HEK293 (cell line): Measurements from ENCODE around the gene HDAC11.

Source experiments
- CTCF ChIA-PET: fragments of 350-600 bp; formaldehyde crosslinking; extraction: SDS; loops from one replicate; lab custom pipeline; 2021; ENCODE audit warnings: antibody characterized with exemption; lab: Yijun Ruan, JAX
- POLR2A ChIA-PET: fragments of 300-600 bp; formaldehyde crosslinking; extraction: SDS; loops from one replicate; lab custom pipeline; 2020; ENCODE audit warnings: antibody characterized with exemption, inconsistent platforms; lab: Yijun Ruan, JAX
- H3K27ac ChIP-seq: fragments of 200-500 bp; sonication (Bioruptor generic); 2 replicates; pipeline ENCODE4 v1.5.1; 2014; ENCODE audit warnings: low read depth, low read length, control low read depth, inconsistent platforms; ENCODE audit errors: extremely low read depth
- H3K36me3 ChIP-seq, 2 experiments: fragments of 200-500 bp in 1 of 2; sonication (Bioruptor generic) in 1 of 2; 1 replicate in 1 of 2; 2 replicates in 1 of 2; pipeline ENCODE4 v1.5.1; 2014 to 2017; ENCODE audit warnings: inconsistent platforms in 2 of 2, low read length in 2 of 2; ENCODE audit not compliant: control insufficient read depth in 2 of 2, insufficient read depth in 1 of 2
- H3K4me1 ChIP-seq: fragments of 200-500 bp; sonication (Bioruptor generic); 2 replicates; pipeline ENCODE4 v1.5.1; 2014; ENCODE audit warnings: mild to moderate bottlenecking, low read length, inconsistent platforms; ENCODE audit not compliant: control insufficient read depth, insufficient read depth
- H3K4me3 ChIP-seq: 2 replicates; pipeline ENCODE4 v1.5.1; 2011; ENCODE audit warnings: low read depth, mild to moderate bottlenecking, control low read depth, low read length, moderate library complexity
- H3K9me3 ChIP-seq: fragments of 200-500 bp; sonication (Bioruptor generic); 2 replicates; pipeline ENCODE4 v1.5.1; 2014; ENCODE audit warnings: low read depth, low read length, inconsistent platforms; ENCODE audit not compliant: control insufficient read depth, insufficient read depth
- HOXC10 ChIP-seq: sonication (generic); formaldehyde crosslinking; IDR thresholded peaks from 2 replicates; pipeline ENCODE4 v1.8.1; 2023; ENCODE audit warnings: mild to moderate bottlenecking, missing genetic modification reagents
- OVOL3 ChIP-seq: fragments of 450-650 bp; formaldehyde crosslinking; IDR thresholded peaks from 2 replicates; pipeline ENCODE4 v1.5.1; 2016; ENCODE audit warnings: missing biosample characterization, missing genetic modification characterization
- PRDM1 ChIP-seq: fragments of 450-650 bp; formaldehyde crosslinking; IDR thresholded peaks from 2 replicates; pipeline ENCODE4; 2016; ENCODE audit warnings: missing biosample characterization, missing genetic modification characterization
- REPIN1 ChIP-seq: fragments of 450-650 bp; formaldehyde crosslinking; IDR thresholded peaks from 2 replicates; pipeline ENCODE4 v1.5.1; 2017; ENCODE audit warnings: missing biosample characterization, missing genetic modification characterization, low read depth
- WT1 ChIP-seq: fragments of 450-650 bp; formaldehyde crosslinking; IDR thresholded peaks from 2 replicates; pipeline ENCODE4 v1.5.1; 2016; ENCODE audit warnings: missing biosample characterization, missing genetic modification characterization
- YY2 ChIP-seq: fragments of 450-650 bp; formaldehyde crosslinking; IDR thresholded peaks from 2 replicates; pipeline ENCODE4 v1.5.1; 2016; ENCODE audit warnings: missing biosample characterization, missing genetic modification characterization
- ZBTB8A ChIP-seq: fragments of 450-650 bp; formaldehyde crosslinking; IDR thresholded peaks from 2 replicates; pipeline ENCODE4 v1.5.1; 2016; ENCODE audit warnings: missing biosample characterization, missing genetic modification characterization
- ZNF132 ChIP-seq: fragments of 450-650 bp; formaldehyde crosslinking; IDR thresholded peaks from 2 replicates; pipeline ENCODE4 v1.5.1; 2017; ENCODE audit warnings: missing biosample characterization, missing genetic modification characterization, borderline replicate concordance
- ZNF146 ChIP-seq: fragments of 450-650 bp; formaldehyde crosslinking; IDR thresholded peaks from 2 replicates; pipeline ENCODE4 v1.5.1; 2016; ENCODE audit warnings: missing biosample characterization, missing genetic modification characterization
- ZNF18 ChIP-seq: fragments of 450-650 bp; formaldehyde crosslinking; IDR thresholded peaks from 2 replicates; pipeline ENCODE4 v1.5.1; 2016; ENCODE audit warnings: missing biosample characterization, missing genetic modification characterization
- ZNF221 ChIP-seq: fragments of 450-650 bp; formaldehyde crosslinking; IDR thresholded peaks from 2 replicates; pipeline ENCODE4 v1.5.1; 2017; ENCODE audit warnings: missing biosample characterization, missing genetic modification characterization, borderline replicate concordance
- ZNF239 ChIP-seq: fragments of 450-650 bp; formaldehyde crosslinking; IDR thresholded peaks from 2 replicates; pipeline ENCODE4 v1.5.1; 2016; ENCODE audit warnings: missing biosample characterization, missing genetic modification characterization
- ZNF274 ChIP-seq, 2 experiments: fragments of 200-500 bp in 1 of 2; fragments of 450-650 bp in 1 of 2; sonication (Bioruptor generic) in 1 of 2; formaldehyde crosslinking in 1 of 2; IDR thresholded peaks; 2 replicates each; pipeline versions ENCODE4 v1.5.1 to v1.6.1; 2014 to 2016; ENCODE audit warnings: borderline replicate concordance in 1 of 2, inconsistent platforms in 1 of 2, low read length in 1 of 2, missing biosample characterization in 1 of 2, missing genetic modification characterization in 1 of 2
- ZNF311 ChIP-seq: fragments of 450-650 bp; formaldehyde crosslinking; IDR thresholded peaks from 2 replicates; pipeline ENCODE4 v1.5.1; 2017; ENCODE audit warnings: missing biosample characterization, missing genetic modification characterization, borderline replicate concordance
- ZNF391 ChIP-seq: fragments of 450-650 bp; formaldehyde crosslinking; IDR thresholded peaks from 2 replicates; pipeline ENCODE4 v1.5.1; 2016; ENCODE audit warnings: low read depth, missing biosample characterization, missing genetic modification characterization, borderline replicate concordance
- ZNF521 ChIP-seq: fragments of 450-650 bp; formaldehyde crosslinking; IDR thresholded peaks from 2 replicates; pipeline ENCODE4 v1.5.1; 2017; ENCODE audit warnings: missing biosample characterization, mild to moderate bottlenecking, missing genetic modification characterization
- ZNF596 ChIP-seq: fragments of 450-650 bp; IDR thresholded peaks from 2 replicates; pipeline ENCODE4 v1.5.0; 2018; ENCODE audit warnings: missing biosample characterization, mild to moderate bottlenecking, missing genetic modification characterization, moderate library complexity
- ZNF600 ChIP-seq: fragments of 450-650 bp; formaldehyde crosslinking; IDR thresholded peaks from 2 replicates; pipeline ENCODE4 v1.5.1; 2016; ENCODE audit warnings: missing biosample characterization, missing genetic modification characterization
- ZNF670 ChIP-seq: fragments of 450-650 bp; formaldehyde crosslinking; IDR thresholded peaks from 2 replicates; pipeline ENCODE4 v1.5.1; 2016; ENCODE audit warnings: missing biosample characterization, missing genetic modification characterization, low read depth
- ZNF747 ChIP-seq: fragments of 450-650 bp; formaldehyde crosslinking; IDR thresholded peaks from 2 replicates; pipeline ENCODE4 v1.5.1; 2016; ENCODE audit warnings: missing biosample characterization, missing genetic modification characterization
- ZNF776 ChIP-seq: fragments of 450-650 bp; formaldehyde crosslinking; IDR thresholded peaks from 2 replicates; pipeline ENCODE4 v1.5.0; 2017; ENCODE audit warnings: missing biosample characterization, missing genetic modification characterization, borderline replicate concordance
- ZNF785 ChIP-seq: fragments of 450-650 bp; formaldehyde crosslinking; IDR thresholded peaks from 2 replicates; pipeline ENCODE4 v1.5.1; 2016; ENCODE audit warnings: missing biosample characterization, missing genetic modification characterization
- TF ChIP-seq, protein P1 (sequence below): fragments of 450-650 bp; formaldehyde crosslinking; IDR thresholded peaks from 2 replicates; pipeline ENCODE4 v1.5.1; 2017; ENCODE audit warnings: missing biosample characterization, missing genetic modification characterization

Gene HDAC11

DNA sequence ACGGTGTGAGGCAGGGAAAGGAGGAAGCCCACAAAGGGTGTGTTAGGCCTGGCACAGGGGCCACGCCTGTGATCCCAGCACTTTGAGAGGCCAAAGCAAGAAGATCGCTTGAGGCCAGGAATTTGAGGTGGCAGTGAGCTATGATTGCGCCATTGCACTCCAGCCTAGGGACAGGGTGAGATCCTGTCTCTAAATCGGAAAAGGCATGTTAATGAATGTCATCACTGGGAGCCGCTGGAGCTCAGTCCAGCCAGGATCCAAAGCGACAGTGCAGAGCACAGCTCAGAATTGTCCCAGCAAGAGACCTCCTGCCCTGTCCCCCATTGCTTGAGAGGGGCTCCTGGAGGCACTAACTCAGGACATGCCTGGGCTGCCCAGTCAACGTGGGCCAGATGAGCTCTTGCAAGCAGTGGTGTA, 53.8 kb downstream of the HDAC11 start:
- H3K4me1 ChIP-seq, result no peaks in the 10 kb centered on the region
- ChIA-PET CTCF (interaction anchor here (0.6 to 1.5 kb wide), 5 partner anchors 16 to 124 kb away, joined by 3 to 6 read pairs (median 3); no protein-coding TSS in a partner anchor), POLR2A (no interaction called here)

GRCh38 chr3:13535526-13535875, 55.4 kb downstream of the HDAC11 start:
- TF ChIP-seq ZBTB8A (tag by site-specific recombination) (no peak), ZNF776 (tag by site-specific recombination) (no peak), PRDM1 (tag by site-specific recombination) (no peak), HOXC10 (no peak), ZNF670 (tag by site-specific recombination) (no peak), ZNF391 (tag by site-specific recombination) (no peak), ZNF146 (tag by site-specific recombination) (no peak), ZNF600 (tag by site-specific recombination) (no peak), ZNF239 (tag by site-specific recombination) (no peak), ZNF221 (tag by site-specific recombination) (no peak)
- Histone ChIP-seq H3K4me3 (no peak overlapping the region), H3K36me3 (no peaks in the 10 kb centered on the region), H3K27ac (no peak overlapping the region), H3K4me1 (no peaks in the 10 kb centered on the region), H3K9me3 (no peaks in the 10 kb centered on the region)
- POLR2A ChIA-PET, result no interaction called here
- CTCF ChIA-PET, result interaction anchor here (1.5 kb wide), 1 partner anchor 35 kb away, joined by 6 read pairs; no protein-coding TSS in a partner anchor

More for the DNA sequence above, 53.8 kb downstream of the HDAC11 start:
- H3K27ac ChIP-seq, result no peak overlapping the region
- no peaks in the 10 kb centered on the region for H3K36me3 ChIP-seq
- no peak overlapping the region for H3K4me3 ChIP-seq
- no peaks in the 10 kb centered on the region for H3K9me3 ChIP-seq
- TF ChIP-seq ZNF596 (tag by site-specific recombination) (no peak), ZNF311 (tag by site-specific recombination) (no peak), WT1 (tag by site-specific recombination) (no peak), YY2 (tag by site-specific recombination) (no peak), ZNF132 (no peak), ZNF521 (tag by site-specific recombination) (no peak), REPIN1 (no peak), OVOL3 (no peak), ZNF785 (tag by site-specific recombination) (no peak), ZNF18 (tag by site-specific recombination) (no peak), ZNF747 (tag by site-specific recombination) (no peak), ZNF274 (IDR thresholded peaks at IDR 0.05; ENCODE audit: low read length) (no peak), ZNF274 (tag by site-specific recombination; IDR thresholded peaks at IDR 0.05; ENCODE audit: borderline replicate concordance) (no peak)
- TF ChIP-seq, protein P1, sequence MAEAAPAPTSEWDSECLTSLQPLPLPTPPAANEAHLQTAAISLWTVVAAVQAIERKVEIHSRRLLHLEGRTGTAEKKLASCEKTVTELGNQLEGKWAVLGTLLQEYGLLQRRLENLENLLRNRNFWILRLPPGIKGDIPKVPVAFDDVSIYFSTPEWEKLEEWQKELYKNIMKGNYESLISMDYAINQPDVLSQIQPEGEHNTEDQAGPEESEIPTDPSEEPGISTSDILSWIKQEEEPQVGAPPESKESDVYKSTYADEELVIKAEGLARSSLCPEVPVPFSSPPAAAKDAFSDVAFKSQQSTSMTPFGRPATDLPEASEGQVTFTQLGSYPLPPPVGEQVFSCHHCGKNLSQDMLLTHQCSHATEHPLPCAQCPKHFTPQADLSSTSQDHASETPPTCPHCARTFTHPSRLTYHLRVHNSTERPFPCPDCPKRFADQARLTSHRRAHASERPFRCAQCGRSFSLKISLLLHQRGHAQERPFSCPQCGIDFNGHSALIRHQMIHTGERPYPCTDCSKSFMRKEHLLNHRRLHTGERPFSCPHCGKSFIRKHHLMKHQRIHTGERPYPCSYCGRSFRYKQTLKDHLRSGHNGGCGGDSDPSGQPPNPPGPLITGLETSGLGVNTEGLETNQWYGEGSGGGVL (tag by site-specific recombination), result no peak
